Adipocyte (in vitro differentiated cells): ENCODE data around the gene SLX9.

Experiments
- DNase-seq: peaks from one replicate; pipeline ENCODE4 v3.0.0-alpha.2; 2015; ENCODE audit warnings: low read depth
- H3K27me3 ChIP-seq: replicated peaks from 2 replicates; pipeline ENCODE4 v1.7.0; 2013; ENCODE audit warnings: mild to moderate bottlenecking, low read length, moderate library complexity; ENCODE audit not compliant: control insufficient read depth, insufficient read depth
- H3K36me3 ChIP-seq: 2 replicates; pipeline ENCODE4 v1.7.0; 2013; ENCODE audit warnings: low read length, mild to moderate bottlenecking, moderate library complexity; ENCODE audit not compliant: control insufficient read depth, insufficient read depth, severe bottlenecking
- H3K4me1 ChIP-seq: 2 replicates; pipeline ENCODE4 v1.7.0; 2013; ENCODE audit warnings: mild to moderate bottlenecking, low read length, moderate library complexity; ENCODE audit not compliant: control insufficient read depth, insufficient read depth
- H3K4me3 ChIP-seq: 2 replicates; pipeline ENCODE4 v1.7.0; 2013; ENCODE audit warnings: mild to moderate bottlenecking, low read length, moderate library complexity
- H3K9ac ChIP-seq: 2 replicates; pipeline ENCODE4 v1.7.0; 2013; ENCODE audit warnings: mild to moderate bottlenecking, low read length, moderate library complexity
- H3K9me3 ChIP-seq: 2 replicates; pipeline ENCODE4 v1.7.0; 2013; ENCODE audit warnings: mild to moderate bottlenecking, low read length, moderate library complexity; ENCODE audit not compliant: control insufficient read depth

SLX9 gene

DNA sequence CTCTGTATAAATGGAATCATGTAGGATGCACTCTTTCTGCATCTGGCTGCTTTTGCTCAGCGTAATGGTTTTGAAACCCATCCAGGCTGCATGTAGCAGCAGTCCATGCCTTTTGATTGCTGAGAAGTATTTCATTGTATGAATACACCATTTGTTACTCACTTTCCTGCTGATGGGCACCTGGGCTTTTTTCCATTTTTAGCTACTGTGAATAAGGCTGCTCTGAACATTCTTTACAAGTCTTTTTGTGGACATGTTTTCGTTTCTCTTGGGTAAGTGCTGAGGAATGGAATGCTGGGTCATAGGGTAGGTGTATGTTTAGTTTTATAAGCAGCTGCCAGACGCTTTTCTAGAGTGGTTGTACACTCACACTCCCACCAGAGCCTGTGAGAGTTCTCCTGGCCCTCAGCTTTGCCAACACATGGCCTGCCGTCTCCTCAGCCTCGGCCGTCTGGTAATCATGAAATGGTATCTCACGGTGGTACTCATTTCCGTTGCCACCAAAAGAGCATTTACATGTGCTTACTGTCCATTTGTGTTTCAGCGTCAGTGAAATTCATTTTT is 22.7 kb downstream of the SLX9 start:
- H3K9me3 ChIP-seq, result no peaks in the 10 kb centered on the region
- H3K4me3 ChIP-seq, result no peak overlapping the region
- H3K4me1 ChIP-seq, result peaks cover 62% of the 10 kb centered on the region
- H3K36me3 ChIP-seq, result peaks cover 15% of the 10 kb centered on the region
- no peak overlapping the region for H3K9ac ChIP-seq
- DNase-seq, result peak; percentile 92
- H3K27me3 ChIP-seq, result no peaks in the 10 kb centered on the region

DNA sequence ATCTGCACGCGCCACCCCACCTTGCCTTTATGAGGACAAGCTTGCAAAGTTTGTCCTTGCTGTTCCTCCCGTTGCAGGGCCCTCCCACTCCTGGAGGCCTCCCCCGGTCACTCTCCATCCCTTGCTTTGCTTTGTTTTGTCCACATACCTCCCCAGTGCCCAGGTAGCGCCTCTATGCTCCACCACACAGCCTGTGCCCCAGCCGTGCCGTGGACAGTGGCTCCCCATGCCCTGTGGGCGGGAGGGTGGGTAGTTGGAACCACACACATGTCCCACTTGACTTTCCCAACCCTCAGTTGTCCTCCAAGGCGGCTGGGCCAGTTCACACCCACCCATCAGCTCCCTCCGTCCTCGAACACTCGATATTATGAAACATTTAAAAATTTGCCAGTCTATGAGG is 24.6 kb downstream of the SLX9 start:
- H3K4me3 ChIP-seq, result no peak overlapping the region
- H3K27me3 ChIP-seq, result no peaks in the 10 kb centered on the region
- no peak overlapping the region for H3K9ac ChIP-seq
- no peak for DNase-seq
- H3K4me1 ChIP-seq, result peaks cover 54% of the 10 kb centered on the region
- no peaks in the 10 kb centered on the region for H3K9me3 ChIP-seq
- H3K36me3 ChIP-seq, result peaks cover 19% of the 10 kb centered on the region

DNA sequence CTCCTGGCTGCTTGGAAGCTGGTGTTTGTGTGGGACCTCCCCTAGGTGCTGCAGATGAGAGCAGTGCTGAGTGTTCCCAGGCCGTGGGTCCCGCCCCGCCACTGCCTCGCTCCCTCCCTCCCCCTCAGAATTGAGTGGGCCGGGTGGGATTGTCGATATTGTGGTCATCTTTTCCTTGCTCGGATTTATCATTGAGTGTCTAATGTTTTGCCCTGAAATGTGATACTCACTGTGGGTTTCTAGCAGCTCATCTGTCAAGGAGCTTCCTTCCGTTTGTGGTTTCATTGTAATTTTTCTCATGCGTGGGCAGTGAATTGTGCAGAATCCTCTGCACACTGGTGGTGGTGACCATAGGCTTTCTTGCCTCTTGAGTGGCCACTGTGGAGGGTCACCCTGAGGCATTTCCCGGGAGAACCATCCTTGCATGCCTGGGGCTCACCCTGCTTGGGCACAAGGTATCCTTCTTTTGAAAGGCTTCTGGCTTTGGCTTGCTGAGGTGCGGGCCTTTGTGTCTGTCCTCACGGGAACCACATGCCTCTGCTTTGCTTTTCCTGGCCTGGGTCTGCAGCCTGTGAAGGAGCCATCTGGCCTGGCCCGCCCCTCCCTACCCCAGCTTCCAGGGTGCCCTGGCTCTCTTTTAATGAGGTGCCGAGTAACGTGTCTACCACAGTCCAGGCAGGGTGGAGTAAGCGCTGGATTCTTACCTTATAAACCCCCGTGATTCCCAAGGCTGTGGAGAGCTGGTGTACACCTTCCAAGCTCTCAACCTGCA is 25.6 kb downstream of the SLX9 start:
- Histone ChIP-seq H3K27me3 (no peaks in the 10 kb centered on the region), H3K9ac (no peak overlapping the region), H3K4me1 (peaks cover 47% of the 10 kb centered on the region), H3K4me3 (no peak overlapping the region), H3K36me3 (peaks cover 17% of the 10 kb centered on the region), H3K9me3 (no peaks in the 10 kb centered on the region)
- peak; percentile 26 for DNase-seq

DNA sequence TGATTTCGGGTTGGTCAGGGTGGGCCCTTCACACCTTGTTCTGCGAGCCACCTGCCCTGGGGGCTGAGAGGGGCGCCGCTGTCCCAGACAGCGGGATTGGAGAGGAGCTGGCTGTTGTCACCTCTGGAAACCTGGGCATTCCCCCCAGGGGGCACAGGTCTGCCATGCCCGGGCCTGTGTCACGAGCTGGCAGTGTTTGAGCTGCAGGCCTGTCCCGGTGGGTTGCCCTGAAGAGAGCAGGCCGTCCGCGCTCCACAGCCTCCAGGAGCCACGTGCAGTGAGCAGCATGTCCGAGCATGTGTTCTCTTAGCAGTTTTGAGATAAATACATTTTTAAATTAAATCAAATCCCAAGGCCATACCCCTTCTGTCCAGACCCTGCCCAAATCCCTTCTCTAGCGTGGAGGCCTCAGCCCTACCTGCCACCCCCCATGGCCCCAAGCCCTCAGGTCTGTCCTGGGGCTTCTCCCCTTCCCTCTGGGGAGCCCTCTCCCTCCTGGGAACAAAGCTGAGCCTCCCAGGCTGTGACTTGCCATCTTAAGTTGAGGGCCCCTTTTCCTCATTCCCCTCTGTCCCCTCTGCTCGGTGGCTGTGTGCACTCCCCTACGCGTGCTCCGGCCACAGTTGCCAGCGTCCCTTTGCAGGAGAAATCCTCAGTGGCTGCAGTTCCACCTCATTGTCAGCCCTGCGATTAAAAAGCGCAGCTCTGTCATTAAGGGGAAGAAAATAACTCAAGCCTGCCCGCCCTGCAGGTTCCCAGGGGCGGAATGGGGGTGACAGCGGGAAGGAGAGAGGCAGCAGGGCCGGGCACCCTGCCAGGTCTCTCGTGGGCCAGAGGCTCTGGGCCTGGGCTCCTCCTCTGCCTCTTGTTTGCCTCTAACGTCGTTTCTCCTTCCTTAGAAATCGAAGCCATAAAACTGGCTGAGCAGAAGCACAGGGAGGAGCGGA is 26.6 kb downstream of the SLX9 start:
- Histone ChIP-seq H3K9ac (peak overlapping the region; percentile 24), H3K4me3 (no peak overlapping the region), H3K36me3 (peaks cover 13% of the 10 kb centered on the region), H3K9me3 (no peaks in the 10 kb centered on the region), H3K4me1 (peaks cover 47% of the 10 kb centered on the region), H3K27me3 (no peaks in the 10 kb centered on the region)
- DNase-seq, result no peak

DNA sequence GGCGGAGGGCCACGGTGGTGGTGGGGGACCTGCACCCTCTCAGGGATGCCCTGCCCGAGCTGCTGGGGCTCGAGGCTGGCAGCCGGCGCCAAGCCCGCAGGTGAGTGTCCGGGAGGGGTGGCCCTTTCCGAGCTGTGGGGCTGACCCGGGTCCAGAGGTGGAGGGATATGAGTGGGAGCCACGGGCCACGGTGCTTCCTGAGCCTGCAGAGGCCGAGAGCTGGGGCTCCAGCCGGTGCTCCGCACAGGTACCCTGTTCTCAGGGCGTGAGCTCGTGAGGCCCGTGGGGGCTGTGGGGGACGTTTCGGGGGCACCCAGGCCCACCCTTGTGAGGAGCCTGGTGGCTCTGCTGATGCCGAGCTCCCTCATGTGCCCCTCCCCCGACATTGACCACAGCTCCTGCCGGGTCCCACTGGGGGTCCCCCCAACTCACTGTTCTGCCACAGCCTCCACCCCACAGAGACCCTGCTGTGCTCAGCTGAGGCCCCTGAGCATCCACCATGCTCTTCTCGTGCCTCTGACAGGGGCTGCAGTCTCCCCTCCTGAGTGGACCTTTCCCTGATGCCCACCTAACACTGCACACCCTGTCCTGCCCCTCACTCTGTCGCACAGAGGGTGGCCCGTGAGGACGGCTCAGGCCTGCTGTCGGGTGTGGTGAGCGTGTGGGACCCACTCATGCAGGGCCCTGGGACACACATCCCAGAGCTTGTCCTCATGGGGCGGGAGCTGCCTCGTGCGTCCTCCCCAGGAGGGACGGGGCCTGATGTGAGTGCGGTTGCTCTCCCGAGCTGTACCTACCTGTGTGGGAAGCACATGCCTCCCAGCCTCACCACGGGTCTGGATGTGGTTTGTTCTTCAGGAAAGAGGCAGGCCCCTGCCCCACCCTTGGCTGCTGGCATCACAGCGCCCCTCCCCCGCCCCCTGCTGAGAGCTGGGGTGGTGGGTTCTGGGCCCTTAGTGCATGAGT is 27.5 kb downstream of the SLX9 start:
- Histone ChIP-seq H3K27me3 (no peaks in the 10 kb centered on the region), H3K9ac (peak overlapping the region; percentile 24), H3K4me1 (peaks cover 40% of the 10 kb centered on the region), H3K4me3 (no peak overlapping the region), H3K36me3 (peaks cover 6% of the 10 kb centered on the region), H3K9me3 (no peaks in the 10 kb centered on the region)
- no peak for DNase-seq

DNA sequence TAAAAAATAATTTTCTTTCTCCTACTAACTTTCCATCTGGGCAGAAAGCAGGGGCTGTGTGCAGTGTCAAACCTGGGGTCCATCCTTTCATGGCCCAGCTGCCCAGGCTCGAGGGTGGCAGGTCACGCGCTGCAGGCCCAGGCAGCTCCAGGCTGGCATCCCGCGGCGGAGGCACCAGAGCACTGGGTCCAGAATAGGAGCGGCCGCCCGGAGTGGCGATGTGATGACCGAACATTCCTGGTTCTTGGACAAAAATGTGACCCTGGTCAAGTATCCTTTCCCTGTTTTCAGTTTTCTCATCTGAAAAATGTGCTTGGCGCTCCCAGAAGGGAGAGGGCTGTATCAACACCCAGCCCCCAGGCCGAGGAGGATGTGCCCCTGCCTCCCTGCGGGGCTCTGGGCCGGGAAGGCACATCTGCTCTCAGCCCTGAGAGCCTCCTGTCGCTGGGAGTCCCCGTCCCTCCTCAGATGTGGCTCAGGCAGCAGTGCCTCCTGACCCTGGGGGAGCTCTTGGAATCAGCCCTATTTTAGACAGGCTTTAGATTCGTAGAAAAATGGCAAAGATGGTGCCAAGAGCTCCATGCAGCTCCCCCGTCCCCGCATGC is 29.3 kb downstream of the SLX9 start:
- no peak for DNase-seq
- no peak overlapping the region for H3K4me3 ChIP-seq
- peaks cover 10% of the 10 kb centered on the region for H3K36me3 ChIP-seq
- no peaks in the 10 kb centered on the region for H3K9me3 ChIP-seq
- peaks cover 37% of the 10 kb centered on the region for H3K4me1 ChIP-seq
- H3K9ac ChIP-seq, result no peak overlapping the region
- no peaks in the 10 kb centered on the region for H3K27me3 ChIP-seq

DNA sequence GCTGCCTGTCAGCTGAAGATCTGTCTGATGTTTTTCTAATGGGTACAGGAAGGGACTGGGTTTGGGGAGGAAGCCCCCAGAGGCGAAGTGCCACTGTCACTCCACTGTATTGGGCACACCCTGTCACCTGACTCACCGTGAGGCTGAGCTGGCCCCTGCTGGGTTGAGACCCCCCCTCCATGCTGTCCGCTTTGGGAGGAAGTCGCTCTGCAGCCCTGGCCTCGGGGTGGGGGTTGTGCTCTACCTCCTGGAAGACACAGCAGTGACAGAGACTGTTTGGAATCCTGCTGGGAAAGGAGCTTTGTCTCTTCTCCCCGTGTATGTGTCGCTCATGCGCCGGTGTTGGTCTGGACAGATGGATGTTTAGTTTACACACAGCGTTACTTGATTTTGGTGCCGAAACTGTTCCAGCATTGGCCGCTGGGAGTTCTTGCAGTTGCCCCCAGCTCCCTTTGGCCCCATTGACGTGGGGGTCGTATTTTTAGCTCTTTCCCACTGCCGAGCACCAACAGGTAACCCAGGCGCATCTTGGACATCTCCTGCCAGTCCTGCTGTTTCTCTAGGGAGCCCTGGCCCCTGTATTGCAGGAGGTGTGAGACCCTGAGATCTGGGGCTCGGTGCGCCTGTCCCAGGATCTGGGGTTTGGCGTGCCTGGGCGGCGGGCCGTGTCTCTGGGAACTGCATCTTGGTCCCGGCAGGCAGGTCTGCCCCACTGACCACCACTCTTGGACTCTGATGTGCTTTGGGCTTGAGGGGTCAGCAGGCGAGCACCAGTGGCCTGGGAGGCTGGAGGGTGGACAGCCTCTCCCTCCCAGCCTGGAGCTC is 30.3 kb downstream of the SLX9 start:
- DNase-seq, result no peak
- peaks cover 13% of the 10 kb centered on the region for H3K36me3 ChIP-seq
- H3K4me1 ChIP-seq, result peaks cover 31% of the 10 kb centered on the region
- H3K27me3 ChIP-seq, result no peaks in the 10 kb centered on the region
- no peak overlapping the region for H3K9ac ChIP-seq
- H3K4me3 ChIP-seq, result no peak overlapping the region
- no peaks in the 10 kb centered on the region for H3K9me3 ChIP-seq

DNA sequence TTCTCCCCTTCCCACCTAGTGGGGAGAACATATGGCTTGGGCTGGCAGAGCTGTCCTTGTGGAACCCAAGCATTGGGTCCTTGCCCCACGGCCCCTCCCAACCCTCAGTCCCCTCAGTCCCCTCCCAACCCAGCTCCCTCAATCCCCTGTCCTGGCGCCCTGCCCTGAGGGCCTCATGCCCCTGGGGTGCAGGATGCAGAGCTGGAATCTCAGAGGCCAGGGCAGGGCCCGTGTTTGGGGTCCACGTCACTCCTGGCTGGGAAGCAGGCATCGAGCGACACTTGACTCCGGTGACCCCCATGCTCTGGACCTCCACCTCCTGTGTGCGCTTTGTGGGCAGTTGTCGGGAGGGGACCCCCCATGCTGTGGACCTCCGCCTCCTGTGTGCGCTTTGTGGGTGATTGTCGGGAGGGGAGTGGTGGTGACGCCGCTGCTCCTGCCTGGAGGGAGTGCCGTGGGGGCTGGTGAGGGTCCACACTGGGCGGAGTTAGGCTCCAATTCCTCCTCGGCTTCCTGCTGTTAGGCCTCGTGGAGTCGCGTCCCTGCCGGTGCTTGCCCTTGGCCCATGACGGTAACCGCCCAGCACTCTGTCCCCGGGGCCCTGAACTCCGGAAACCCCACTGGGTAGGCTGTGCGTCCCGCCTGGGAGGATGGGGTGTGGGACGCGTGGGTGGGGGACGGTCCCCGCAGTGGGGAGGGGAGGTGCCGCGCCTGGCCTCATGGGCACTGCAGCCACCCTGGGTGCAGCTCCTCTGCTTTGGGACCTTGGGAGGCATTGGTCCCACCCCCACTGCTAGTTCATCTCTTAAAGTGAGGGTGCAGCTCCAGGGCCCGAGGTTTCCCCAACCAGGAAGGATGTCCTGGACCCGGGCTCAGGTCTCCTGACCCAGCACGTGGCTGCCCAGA is 31.2 kb downstream of the SLX9 start:
- peaks cover 13% of the 10 kb centered on the region for H3K36me3 ChIP-seq
- no peaks in the 10 kb centered on the region for H3K27me3 ChIP-seq
- H3K4me3 ChIP-seq, result no peak overlapping the region
- H3K9me3 ChIP-seq, result no peaks in the 10 kb centered on the region
- no peak for DNase-seq
- H3K4me1 ChIP-seq, result peaks cover 22% of the 10 kb centered on the region
- H3K9ac ChIP-seq, result no peak overlapping the region

DNA sequence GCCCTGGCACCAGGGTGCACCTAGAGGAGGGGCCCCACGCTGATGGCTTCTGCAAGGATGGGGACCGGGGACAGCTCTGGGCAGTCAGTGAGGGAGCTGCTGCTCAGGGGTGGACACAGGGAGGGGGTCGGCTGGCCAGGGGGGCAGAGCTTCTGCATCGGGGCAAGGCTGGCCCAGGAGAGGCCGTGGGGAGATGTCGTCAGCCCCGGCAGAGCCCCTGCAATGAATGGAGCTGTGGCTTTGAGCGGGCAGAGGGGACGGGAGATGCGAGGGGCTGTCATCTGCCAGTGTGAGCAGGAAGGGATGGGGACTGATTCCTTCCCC is 31.8 kb downstream of the SLX9 start:
- Histone ChIP-seq H3K9me3 (no peaks in the 10 kb centered on the region), H3K27me3 (no peaks in the 10 kb centered on the region), H3K36me3 (peaks cover 13% of the 10 kb centered on the region), H3K4me3 (no peak overlapping the region), H3K4me1 (peaks cover 16% of the 10 kb centered on the region), H3K9ac (no peak overlapping the region)
- DNase-seq, result no peak
